Ovary (tissue), 9 donors: Measurements from ENCODE around the gene NCOA1. TPM values are rescaled to one million over a fixed set of nuclear protein-coding genes. Genes with fewer than 3 reads are reported as not detected.

ENCODE experiments used
- DNase-seq, 5 donors: peaks; one replicate each; pipeline ENCODE4 v3.0.0-alpha.2; 2019 to 2020
- H3K27ac ChIP-seq, 2 donors: fragments of 200-600 bp; one replicate each; pipeline versions ENCODE4 v1.5.1 to v1.8.0; 2019 to 2022
- H3K27me3 ChIP-seq: fragments of 200-600 bp; one replicate; pipeline ENCODE4 v1.8.0; 2022
- H3K36me3 ChIP-seq: fragments of 200-600 bp; sonication (generic); one replicate; pipeline ENCODE4 v1.5.1; 2019
- H3K4me1 ChIP-seq: one replicate; pipeline ENCODE4 v1.8.1; 2013; ENCODE audit warnings: mild to moderate bottlenecking, moderate library complexity; ENCODE audit not compliant: insufficient read depth
- H3K4me3 ChIP-seq: fragments of 200-600 bp; sonication (generic); one replicate; pipeline ENCODE4 v1.5.1; 2017
- H3K9me3 ChIP-seq, 2 donors: fragments of 200-600 bp in 1 of 2; sonication (generic) in 1 of 2; one replicate each; pipeline versions ENCODE4 v1.5.1 to v1.8.1; 2013 to 2019; ENCODE audit warnings: mild to moderate bottlenecking in 1 of 2, moderate library complexity in 1 of 2
- EP300 ChIP-seq: sonication (generic); formaldehyde crosslinking; IDR thresholded peaks from one replicate; pipeline ENCODE4 v1.6.1; 2017; ENCODE audit warnings: antibody characterized with exemption
- POLR2A ChIP-seq: fragments of 450-650 bp; IDR thresholded peaks from one replicate; pipeline ENCODE4 v1.6.1; 2017; ENCODE audit warnings: antibody characterized with exemption, mild to moderate bottlenecking, moderate library complexity
- WGBS, 3 donors: extraction: QIAGEN DNeasy Blood & Tissue Kit in 1 of 3; methylation state at CpG; one replicate each; pipeline versions ENCODE4 v1.1.5 to v1.1.7; 2013 to 2017; 5-methylcytosine and 5-hydroxymethylcytosine counted together
- intact Hi-C, 4 donors: fragments of 100-400 bp; cut with DNase I; formaldehyde crosslinking; loops; one replicate each; pipeline versions ENCODE4 v1.11.0 to v1.15.1; 2022 to 2023
- polyA plus RNA-seq, 2 donors: library from polyadenylated mRNA; stranded (reverse); fragments of 200-250 nt in 1 of 2; fragments of 350-450 nt in 1 of 2; fragmentation: Illumina TruSeq in 1 of 2; extraction: RNeasy Lipid Tissue Mini Kit (QIAGEN cat#74804) in 1 of 2; gene quantifications; one replicate each; pipeline ENCODE4 v1.2.3, GENCODE V29; 2013 to 2014
- total RNA-seq, 7 donors: library from RNA; depleted of rRNA in 2 of 7; stranded (reverse); fragments of >200 nt in 2 of 7; fragmentation: NEBNext Ultra II Directional in 3 of 7; extraction: Animal tissue kit (Norgen Biotek cat#: 25700) in 3 of 7; gene quantifications; one replicate each; pipeline versions ENCODE4 v1.1.0 to v1.2.4, GENCODE V29; 2016 to 2023
- TF ChIP-seq, protein P1 (sequence below), 3 donors: fragments of 450-650 bp in 2 of 3; fragments of 200-600 bp in 1 of 3; IDR thresholded peaks; one replicate each; pipeline versions ENCODE4 v1.5.1 to v1.8.0; 2016 to 2022; ENCODE audit warnings: antibody characterized with exemption in 3 of 3, mild to moderate bottlenecking in 1 of 3
- donor health status: DM: no; HTN: no; CAD: no; lungs with moderate emphysema.
- donor health status: DM: no; HTN: no; CAD: no.
- donor health status: Bipolar disorder and iron deficiency.
- donor health status: DM: yes; HTN: yes; CAD: no.
- donor health status: DM: no; HTN: no; CAD: no.
- donor health status: DM: yes; HTN: yes; CAD: no.

NCOA1 gene
- total and polyA plus RNA-seq, 9 donors: 20.2 to 69.0 (median 57.3) TPM

DNA sequence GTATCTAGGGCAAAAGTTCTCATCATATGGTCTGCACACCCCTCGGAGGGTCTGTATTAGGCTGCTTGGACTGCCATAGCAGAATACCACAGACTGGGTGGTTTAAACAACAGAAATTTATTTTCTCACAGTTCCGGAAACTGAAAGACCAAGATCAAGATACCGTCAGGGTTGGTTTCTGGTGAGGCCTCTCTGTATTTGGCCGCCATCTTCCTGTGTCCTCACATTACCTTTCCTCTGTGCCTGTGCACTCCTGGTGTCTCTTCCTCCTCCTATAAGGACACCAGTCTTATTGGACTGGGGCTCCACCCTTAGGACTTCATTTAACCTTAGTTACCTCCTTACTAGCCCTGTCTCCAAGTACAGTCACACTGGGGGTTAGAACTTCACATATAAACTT, 132.5 kb downstream of the NCOA1 start:
- TF ChIP-seq POLR2A (no peak), EP300 (no peak)
- TF ChIP-seq, protein P1, sequence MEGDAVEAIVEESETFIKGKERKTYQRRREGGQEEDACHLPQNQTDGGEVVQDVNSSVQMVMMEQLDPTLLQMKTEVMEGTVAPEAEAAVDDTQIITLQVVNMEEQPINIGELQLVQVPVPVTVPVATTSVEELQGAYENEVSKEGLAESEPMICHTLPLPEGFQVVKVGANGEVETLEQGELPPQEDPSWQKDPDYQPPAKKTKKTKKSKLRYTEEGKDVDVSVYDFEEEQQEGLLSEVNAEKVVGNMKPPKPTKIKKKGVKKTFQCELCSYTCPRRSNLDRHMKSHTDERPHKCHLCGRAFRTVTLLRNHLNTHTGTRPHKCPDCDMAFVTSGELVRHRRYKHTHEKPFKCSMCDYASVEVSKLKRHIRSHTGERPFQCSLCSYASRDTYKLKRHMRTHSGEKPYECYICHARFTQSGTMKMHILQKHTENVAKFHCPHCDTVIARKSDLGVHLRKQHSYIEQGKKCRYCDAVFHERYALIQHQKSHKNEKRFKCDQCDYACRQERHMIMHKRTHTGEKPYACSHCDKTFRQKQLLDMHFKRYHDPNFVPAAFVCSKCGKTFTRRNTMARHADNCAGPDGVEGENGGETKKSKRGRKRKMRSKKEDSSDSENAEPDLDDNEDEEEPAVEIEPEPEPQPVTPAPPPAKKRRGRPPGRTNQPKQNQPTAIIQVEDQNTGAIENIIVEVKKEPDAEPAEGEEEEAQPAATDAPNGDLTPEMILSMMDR (IDR thresholded peaks at IDR 0.05): no peak
- Histone ChIP-seq H3K4me1 (peaks cover 3% of the 10 kb centered on the region), H3K27me3 (no peaks in the 10 kb centered on the region), H3K27ac (no peak overlapping the region), H3K36me3 (no peaks in the 10 kb centered on the region), H3K9me3 (no peaks in the 10 kb centered on the region), H3K4me3 (no peak overlapping the region)
- DNase-seq: no peak
- WGBS, 3 donors: 95 to 97% (median 96%) methylated on average over 4 of the region's 4 CpGs
- intact Hi-C loops: no loop called here

DNA sequence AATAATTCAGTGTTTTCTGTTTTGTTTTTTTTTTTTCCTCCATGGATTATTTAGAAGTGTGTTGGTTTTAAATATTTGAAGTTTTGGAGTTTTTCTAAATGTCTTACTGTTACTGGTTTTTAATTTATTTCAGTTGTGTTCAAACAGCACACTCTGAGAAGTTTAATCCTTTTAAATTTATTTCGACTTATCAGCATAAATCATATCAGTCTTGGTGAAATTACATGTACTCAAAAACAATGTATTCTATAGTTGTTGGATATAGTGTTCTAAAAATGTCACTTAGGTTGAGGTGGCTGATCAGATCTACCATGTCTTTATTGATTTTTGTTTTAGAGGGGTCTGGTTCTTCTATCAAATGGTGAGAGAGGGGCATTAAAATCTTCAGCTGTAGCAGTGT, 134.7 kb downstream of the NCOA1 start:
- intact Hi-C loops: no loop called here
- 70 to 84% (median 78%) methylated on average over 1 of the region's 1 CpG for WGBS, 3 donors
- no peaks in the 10 kb centered on the region for H3K27me3 ChIP-seq
- TF ChIP-seq EP300: no peak
- TF ChIP-seq, protein P1 (IDR thresholded peaks at IDR 0.05): no peak
- TF ChIP-seq POLR2A: no peak
- no peak for DNase-seq
- H3K4me3 ChIP-seq: no peak overlapping the region
- H3K9me3 ChIP-seq: no peaks in the 10 kb centered on the region
- no peak overlapping the region for H3K27ac ChIP-seq
- peaks cover 3% of the 10 kb centered on the region for H3K4me1 ChIP-seq
- no peaks in the 10 kb centered on the region for H3K36me3 ChIP-seq

GRCh38 chr2:24626131-24626530, 135.1 kb downstream of the NCOA1 start:
- intact Hi-C loops: no loop called here
- 86 to 90% (median 89%) methylated on average over 3 of the region's 3 CpGs for WGBS, 3 donors

GRCh38 chr2:24628746-24629145, 137.7 kb downstream of the NCOA1 start:
- H3K27me3 ChIP-seq: no peaks in the 10 kb centered on the region
- H3K27ac ChIP-seq: no peak overlapping the region
- no peaks in the 10 kb centered on the region for H3K36me3 ChIP-seq
- no peak for DNase-seq
- no peak overlapping the region for H3K4me3 ChIP-seq
- TF ChIP-seq POLR2A: no peak
- TF ChIP-seq, protein P1 (IDR thresholded peaks at IDR 0.05): no peak
- TF ChIP-seq EP300: no peak
- H3K9me3 ChIP-seq: no peaks in the 10 kb centered on the region
- peaks cover 1% of the 10 kb centered on the region for H3K4me1 ChIP-seq
- intact Hi-C loops: no loop called here

More at GRCh38 chr2:24626131-24626530, 135.1 kb downstream of the NCOA1 start:
- no peak overlapping the region for H3K27ac ChIP-seq
- H3K9me3 ChIP-seq: no peaks in the 10 kb centered on the region
- H3K27me3 ChIP-seq: no peaks in the 10 kb centered on the region
- H3K36me3 ChIP-seq: no peaks in the 10 kb centered on the region
- DNase-seq: no peak
- no peak overlapping the region for H3K4me3 ChIP-seq
- TF ChIP-seq EP300 (no peak), POLR2A (no peak)
- TF ChIP-seq, protein P1 (IDR thresholded peaks at IDR 0.05): no peak
- peaks cover 3% of the 10 kb centered on the region for H3K4me1 ChIP-seq
